Mucosa of descending colon (tissue), 3 donors: Measurements from ENCODE around the gene NMB. TPM values are rescaled to one million over a fixed set of nuclear protein-coding genes. Genes with fewer than 3 reads are reported as not detected.
A peak's percentile ranks its signal among the peaks of the same experiment; 100 is the strongest.
"Not testable (repeated sequence)": the region's sequence is repeated elsewhere in the genome, so short reads cannot be mapped to it uniquely, and the experiment has no call there.

Experiments
- ATAC-seq: fragments of 200-7000 bp; cut with Tn5 transposase; one replicate; pipeline ENCODE4 v1.9.1; 2020; ENCODE audit warnings: mild to moderate bottlenecking, moderate library complexity
- DNase-seq, 3 donors: peaks; one replicate each; pipeline ENCODE4 v3.0.0-alpha.2; 2020
- H3K36me3 ChIP-seq: fragments of 200-600 bp; one replicate; pipeline ENCODE4 v1.8.0; 2021; ENCODE audit warnings: low read depth, mild to moderate bottlenecking
- H3K4me1 ChIP-seq: fragments of 200-600 bp; one replicate; pipeline ENCODE4 v1.8.0; 2021; ENCODE audit warnings: low read depth, mild to moderate bottlenecking
- H3K4me3 ChIP-seq: fragments of 200-600 bp; one replicate; pipeline ENCODE4 v1.8.0; 2021; ENCODE audit warnings: mild to moderate bottlenecking
- H3K9me3 ChIP-seq: fragments of 200-600 bp; one replicate; pipeline ENCODE4 v1.8.0; 2021; ENCODE audit warnings: mild to moderate bottlenecking
- CTCF ChIP-seq: fragments of 200-600 bp; IDR thresholded peaks from one replicate; pipeline ENCODE4 v1.8.0; 2022; ENCODE audit warnings: antibody characterized with exemption, mild to moderate bottlenecking
- intact Hi-C, 2 donors: fragments of 100-400 bp; cut with DNase I in 1 of 2; cut with micrococcal nuclease in 1 of 2; formaldehyde crosslinking; loops; one replicate each; pipeline versions ENCODE4 v1.11.0 to v1.11.1; 2022; cut with DNase I, micrococcal nuclease
- total RNA-seq, 3 donors: library from RNA; stranded (reverse); fragmentation: NEBNext Ultra II Directional in 2 of 3; extraction: Animal tissue kit (Norgen Biotek cat#: 25700) in 2 of 3; gene quantifications; one replicate each; pipeline versions ENCODE4 v1.2.1 to v1.2.4, GENCODE V29; 2021 to 2023
- donor health status: DM: no; HTN: no; CAD: no; lungs with moderate emphysema.
- donor health status: DM: no; HTN: no; CAD: no.
- donor health status: DM: no; HTN: yes; CAD: no.

NMB gene
- total RNA-seq, 3 donors from 2014 or later, result 1.5 to 4.0 (median 3.9) TPM

DNA sequence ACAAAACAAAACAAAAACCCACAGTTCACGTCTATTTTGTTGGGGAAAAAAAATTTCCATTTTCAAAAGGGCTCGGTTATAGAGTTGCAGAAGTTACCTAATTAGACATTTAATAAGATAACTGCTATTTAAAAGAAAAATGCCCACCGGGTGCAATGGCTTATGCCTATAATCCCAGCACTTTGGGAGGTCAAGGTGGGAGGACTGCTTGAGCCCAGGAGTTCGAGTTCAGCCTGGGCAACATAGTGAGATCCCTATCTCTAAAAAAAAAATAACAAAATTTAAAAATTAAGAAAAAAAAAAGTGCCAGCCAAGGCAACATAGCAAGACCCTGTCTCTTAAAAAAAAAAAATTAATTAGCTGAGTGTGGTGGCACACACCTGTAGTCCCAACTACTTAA lies 38.8 kb upstream of the NMB start:
- Histone ChIP-seq H3K4me3 (no peak overlapping the region), H3K4me1 (no peaks in the 10 kb centered on the region), H3K36me3 (no peaks in the 10 kb centered on the region), H3K9me3 (no peaks in the 10 kb centered on the region)
- intact Hi-C loops, result no loop called here
- no peak for TF ChIP-seq CTCF
- ATAC-seq (no peak), DNase-seq (no peak)

DNA sequence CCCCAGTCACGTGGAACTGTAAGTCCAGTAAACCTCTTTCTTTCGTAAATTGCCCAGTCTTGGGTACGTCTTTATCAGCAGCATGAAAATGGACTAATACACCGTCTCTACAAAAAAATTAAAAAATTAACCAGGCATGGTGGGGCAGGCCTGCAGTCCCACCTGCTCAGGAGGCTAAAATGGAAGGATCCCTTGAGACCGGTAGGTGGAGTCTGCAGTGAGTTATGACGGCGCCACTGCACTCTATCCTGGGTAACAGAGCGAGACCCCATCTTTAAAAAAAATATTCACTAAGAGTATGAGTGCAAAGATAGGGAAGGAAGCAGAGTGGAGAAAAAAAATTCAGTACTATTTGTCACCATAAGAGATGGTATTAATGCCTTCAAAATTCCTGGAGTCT lies 32.3 kb upstream of the NMB start:
- no peaks in the 10 kb centered on the region for H3K9me3 ChIP-seq
- H3K4me3 ChIP-seq, result no peak overlapping the region
- no peak for TF ChIP-seq CTCF
- peaks cover 4% of the 10 kb centered on the region for H3K36me3 ChIP-seq
- no peaks in the 10 kb centered on the region for H3K4me1 ChIP-seq
- DNase-seq (no peak), ATAC-seq (no peak)
- intact Hi-C loops, result no loop called here

- Histone ChIP-seq H3K4me3 (no peak overlapping the region), H3K9me3 (no peaks in the 10 kb centered on the region), H3K4me1 (no peaks in the 10 kb centered on the region), H3K36me3 (peaks cover 4% of the 10 kb centered on the region)
- DNase-seq, result no peak
- intact Hi-C loops, result no loop called here
- TF ChIP-seq CTCF, result no peak
- no peak for ATAC-seq
Measured at GRCh38 chr15:84689858-84690257, 31.9 kb upstream of the NMB start.

GRCh38 chr15:84686446-84686845 lies 28.4 kb upstream of the NMB start:
- H3K4me1 ChIP-seq, H3K4me3 ChIP-seq, ATAC-seq, H3K9me3 ChIP-seq, H3K36me3 ChIP-seq, intact Hi-C loops, DNase-seq: not testable (repeated sequence)

DNA sequence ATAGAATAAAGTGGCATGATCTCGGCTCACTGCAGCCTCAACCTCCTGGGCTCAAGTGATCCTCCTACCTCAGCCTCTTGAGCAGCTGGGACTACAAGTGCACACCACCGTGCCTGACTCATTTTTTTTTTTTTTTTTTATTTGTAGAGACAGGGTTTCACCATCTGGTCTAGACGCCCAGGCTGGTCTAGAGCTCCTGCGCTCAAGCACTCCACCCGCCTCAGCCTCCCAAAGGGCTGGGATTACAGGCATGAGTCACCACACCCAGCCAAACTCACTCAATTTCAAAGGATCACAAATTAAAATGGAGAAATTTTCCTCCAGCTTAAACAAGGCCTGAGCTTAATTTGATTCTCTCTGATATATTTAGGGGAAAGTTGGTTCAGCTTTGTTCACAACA lies 27.3 kb upstream of the NMB start:
- Histone ChIP-seq H3K4me1 (no peaks in the 10 kb centered on the region), H3K4me3 (no peak overlapping the region), H3K9me3 (no peaks in the 10 kb centered on the region), H3K36me3 (peaks cover 4% of the 10 kb centered on the region)
- ATAC-seq (peak; percentile 35), DNase-seq (no peak)
- TF ChIP-seq CTCF, result no peak
- intact Hi-C loops, result no loop called here

- DNase-seq, result no peak
- H3K36me3 ChIP-seq, result peaks cover 4% of the 10 kb centered on the region
- TF ChIP-seq CTCF, result no peak
- no peak overlapping the region for H3K4me3 ChIP-seq
- no peaks in the 10 kb centered on the region for H3K9me3 ChIP-seq
- intact Hi-C loops, result no loop called here
- ATAC-seq, result no peak
- H3K4me1 ChIP-seq, result no peaks in the 10 kb centered on the region
Measured at GRCh38 chr15:84684092-84684491, 26.1 kb upstream of the NMB start.
